Bronchial epithelial cell (primary cell): ENCODE results near the gene PML. TPM values are rescaled to one million over a fixed set of nuclear protein-coding genes. Genes with fewer than 3 reads are reported as not detected.

Experiments used
- DNase-seq: peaks from one replicate; pipeline ENCODE4 v3.0.0-alpha.2; 2010; ENCODE audit warnings: low read depth
- FAIRE-seq: peaks from 2 replicates; lab custom pipeline; 2011; peaks lifted over from hg19 to GRCh38; lab: Jason Lieb, UNC
- H3K27me3 ChIP-seq: 2 replicates; pipeline ENCODE4 v1.5.1; 2011; ENCODE audit warnings: low read length; ENCODE audit not compliant: control insufficient read depth, insufficient read depth
- H3K36me3 ChIP-seq: 2 replicates; pipeline ENCODE4 v1.5.1; 2011; ENCODE audit warnings: low read length; ENCODE audit not compliant: control insufficient read depth, insufficient read depth
- H3K4me3 ChIP-seq: 2 replicates; pipeline ENCODE4 v1.5.1; 2011; ENCODE audit warnings: mild to moderate bottlenecking, low read depth, low read length, control low read depth
- CTCF ChIP-seq: IDR thresholded peaks from 2 replicates; pipeline ENCODE4 v1.5.1; 2011; ENCODE audit warnings: mild to moderate bottlenecking, moderate library complexity, low read length, control low read depth, inconsistent platforms; ENCODE audit not compliant: insufficient read depth, severe bottlenecking
- total RNA-seq: library from RNA; depleted of rRNA; stranded (reverse); fragments of >200 nt; gene quantifications from 2 replicates; pipeline ENCODE4 v1.2.1, GENCODE V29; 2014

PML gene
- total RNA-seq, 1 donor from 2014 or later = 7.6 TPM

GRCh38 chr15:73952171-73952912 is 42.2 kb upstream of the PML start:
- Histone ChIP-seq H3K4me3 (no peak overlapping the region), H3K27me3 (no peaks in the 10 kb centered on the region), H3K36me3 (no peaks in the 10 kb centered on the region)
- FAIRE-seq = no peak
- no peak for DNase-seq
- no peak for TF ChIP-seq CTCF

GRCh38 chr15:73952913-73953750 is 41.4 kb upstream of the PML start:
- TF ChIP-seq CTCF = no peak
- Histone ChIP-seq H3K4me3 (no peak overlapping the region), H3K36me3 (no peaks in the 10 kb centered on the region), H3K27me3 (no peaks in the 10 kb centered on the region)
- no peak for FAIRE-seq
- no peak for DNase-seq

- no peak for TF ChIP-seq CTCF
- Histone ChIP-seq H3K4me3 (no peak overlapping the region), H3K36me3 (no peaks in the 10 kb centered on the region), H3K27me3 (no peaks in the 10 kb centered on the region)
- no peak for FAIRE-seq
- no peak for DNase-seq
Measured at GRCh38 chr15:73954188-73955145, 40.0 kb upstream of the PML start.

- FAIRE-seq = no peak
- no peaks in the 10 kb centered on the region for H3K36me3 ChIP-seq
- TF ChIP-seq CTCF = no peak
- no peak overlapping the region for H3K4me3 ChIP-seq
- H3K27me3 ChIP-seq = no peaks in the 10 kb centered on the region
- DNase-seq = no peak
Measured at GRCh38 chr15:73955326-73955725, 39.2 kb upstream of the PML start.

GRCh38 chr15:73955861-73956742 is 38.4 kb upstream of the PML start:
- no peak for FAIRE-seq
- H3K36me3 ChIP-seq = no peaks in the 10 kb centered on the region
- DNase-seq = no peak

More at GRCh38 chr15:73955861-73956742, 38.4 kb upstream of the PML start:
- Histone ChIP-seq H3K4me3 (no peak overlapping the region), H3K27me3 (no peaks in the 10 kb centered on the region)
- TF ChIP-seq CTCF = no peak
